GM23338 (cell line): ENCODE data around the gene NGEF. TPM values are rescaled to one million over a fixed set of nuclear protein-coding genes. Genes with fewer than 3 reads are reported as not detected.

ENCODE experiments used
- ATAC-seq: fragments of 200-7000 bp; cut with Tn5 transposase; 3 replicates; pipeline ENCODE4 v1.9.1; 2020
- DNase-seq: peaks from one replicate; pipeline ENCODE4 v3.0.0-alpha.2; 2015; ENCODE audit warnings: low spot score
- H2AFZ ChIP-seq: fragments of 200-600 bp; sonication (generic); 2 replicates; pipeline ENCODE4 v1.8.0; 2016; ENCODE audit warnings: antibody characterized with exemption, mild to moderate bottlenecking, moderate library complexity
- H3F3A ChIP-seq: fragments of 200-600 bp; sonication (generic); replicated peaks from 2 replicates; pipeline ENCODE4 v1.8.0; 2017; ENCODE audit warnings: antibody characterized with exemption, mixed run types, low read depth
- H3K27ac ChIP-seq: fragments of 200-600 bp; sonication (generic); 2 replicates; pipeline ENCODE4 v1.6.1; 2016; ENCODE audit warnings: low read depth
- H3K27me3 ChIP-seq: fragments of 200-600 bp; sonication (generic); 2 replicates; pipeline ENCODE4 v1.8.0; 2016; ENCODE audit warnings: mild to moderate bottlenecking, mixed run types, moderate library complexity; ENCODE audit not compliant: insufficient read depth
- H3K36me3 ChIP-seq: fragments of 200-600 bp; sonication (generic); 2 replicates; pipeline ENCODE4 v1.8.0; 2016; ENCODE audit warnings: mild to moderate bottlenecking; ENCODE audit not compliant: insufficient read depth
- H3K4me1 ChIP-seq: fragments of 200-600 bp; sonication (generic); 2 replicates; pipeline ENCODE4 v1.8.0; 2016; ENCODE audit warnings: mild to moderate bottlenecking, moderate library complexity; ENCODE audit not compliant: insufficient read depth
- H3K4me2 ChIP-seq: fragments of 200-600 bp; sonication (generic); 2 replicates; pipeline ENCODE4 v1.7.1; 2017; ENCODE audit warnings: mixed run types
- H3K4me3 ChIP-seq: fragments of 200-600 bp; sonication (generic); 2 replicates; pipeline ENCODE4 v1.6.1; 2016; ENCODE audit warnings: mixed run types
- H3K79me2 ChIP-seq: fragments of 200-600 bp; sonication (generic); replicated peaks from 2 replicates; pipeline ENCODE4 v1.8.0; 2017; ENCODE audit warnings: mild to moderate bottlenecking; ENCODE audit not compliant: insufficient read depth
- H3K9me2 ChIP-seq: fragments of 200-600 bp; sonication (generic); 2 replicates; pipeline ENCODE4 v1.8.0; 2017; ENCODE audit not compliant: insufficient read depth
- H4K20me1 ChIP-seq: fragments of 200-600 bp; sonication (generic); replicated peaks from 2 replicates; pipeline ENCODE4 v1.8.0; 2017; ENCODE audit warnings: mild to moderate bottlenecking; ENCODE audit not compliant: insufficient read depth
- H3K27ac Mint-ChIP-seq: 2 replicates; pipeline ENCODE4 v1.8.0; 2020; ENCODE audit warnings: inconsistent platforms, mild to moderate bottlenecking, moderate library complexity, mixed read lengths
- H3K27me3 Mint-ChIP-seq: 3 replicates; pipeline ENCODE4 v1.8.0; 2022; ENCODE audit warnings: low read depth, mild to moderate bottlenecking, moderate library complexity, mixed read lengths, inconsistent platforms; ENCODE audit not compliant: insufficient read depth, poor library complexity
- H3K36me3 Mint-ChIP-seq: 3 replicates; pipeline ENCODE4 v1.8.0; 2021; ENCODE audit warnings: low read depth, mild to moderate bottlenecking, inconsistent platforms, moderate library complexity, mixed read lengths
- H3K4me1 Mint-ChIP-seq: 3 replicates; pipeline ENCODE4 v1.8.0; 2020; ENCODE audit warnings: mild to moderate bottlenecking, inconsistent platforms, mixed read lengths
- H3K4me3 Mint-ChIP-seq: 3 replicates; pipeline ENCODE4 v1.8.0; 2021; ENCODE audit warnings: moderate library complexity, mild to moderate bottlenecking, inconsistent platforms, mixed read lengths
- H3K9me3 Mint-ChIP-seq: 3 replicates; pipeline ENCODE4 v1.8.0; 2020; ENCODE audit warnings: moderate library complexity, mild to moderate bottlenecking, inconsistent platforms, mixed read lengths
- CREB1 ChIP-seq: fragments of 250-450 bp; sonication (Bioruptor Pico); IDR thresholded peaks from 2 replicates; pipeline ENCODE4 v1.5.0; 2020; ENCODE audit warnings: low read depth, mild to moderate bottlenecking, moderate library complexity
- CTCF ChIP-seq, 2 experiments: fragments of 200-600 bp in 1 of 2; sonication (generic) in 1 of 2; conservative IDR thresholded peaks; 2 replicates each; pipeline versions ENCODE4 v1.5.1 to v1.6.1; 2016 to 2017; ENCODE audit warnings: antibody characterized with exemption in 2 of 2, low read depth in 2 of 2, mild to moderate bottlenecking in 2 of 2, moderate library complexity in 1 of 2
- EZH2phosphoT487 ChIP-seq: fragments of 200-600 bp; sonication (generic); IDR thresholded peaks from one replicate; pipeline ENCODE4 v1.8.1; 2018; ENCODE audit warnings: antibody characterized with exemption; ENCODE audit not compliant: unreplicated experiment
- JUNB ChIP-seq: IDR thresholded peaks from one replicate; pipeline ENCODE4 v1.6.1; 2016; ENCODE audit warnings: antibody characterized with exemption; ENCODE audit not compliant: unreplicated experiment
- NANOG ChIP-seq: IDR thresholded peaks from 2 replicates; pipeline ENCODE4 v1.6.1; 2016; ENCODE audit warnings: antibody characterized with exemption, borderline replicate concordance
- POLR2AphosphoS5 ChIP-seq: IDR thresholded peaks from 2 replicates; pipeline ENCODE4 v1.6.1; 2016; ENCODE audit warnings: antibody characterized with exemption, low read depth
- STAT1 ChIP-seq: IDR thresholded peaks from one replicate; pipeline ENCODE4 v1.6.1; 2016; ENCODE audit warnings: antibody characterized with exemption; ENCODE audit not compliant: unreplicated experiment
- ZNF114 ChIP-seq: fragments of 250-450 bp; sonication (Bioruptor Pico); IDR thresholded peaks from 2 replicates; pipeline ENCODE4 v1.5.0; 2020; ENCODE audit warnings: mild to moderate bottlenecking, moderate library complexity
- ZNF331 ChIP-seq: fragments of 250-450 bp; sonication (Bioruptor Pico); IDR thresholded peaks from 2 replicates; pipeline ENCODE4 v1.5.0; 2020; ENCODE audit warnings: low read depth, mild to moderate bottlenecking, moderate library complexity
- polyA plus RNA-seq: library from polyadenylated mRNA; unstranded; fragments of >200 nt; fragmentation: Nextera tagmentation; extraction: Ambion mirVana; gene quantifications from 2 replicates; pipeline ENCODE4 v1.2.1, GENCODE V29; 2016
- total RNA-seq: library from RNA; depleted of rRNA; stranded (reverse); fragments of >200 nt; shearing (Covaris generic); gene quantifications from 2 replicates; pipeline ENCODE4 v1.2.3, GENCODE V29; 2014
- TF ChIP-seq, protein P1 (sequence below): fragments of 250-450 bp; sonication (Bioruptor Pico); IDR thresholded peaks from 2 replicates; pipeline ENCODE4 v1.5.0; 2020; ENCODE audit warnings: mild to moderate bottlenecking, moderate library complexity

The NGEF gene
- total and polyA plus RNA-seq, 2 experiments from 2014 or later = 1.8 to 5.4 TPM

DNA sequence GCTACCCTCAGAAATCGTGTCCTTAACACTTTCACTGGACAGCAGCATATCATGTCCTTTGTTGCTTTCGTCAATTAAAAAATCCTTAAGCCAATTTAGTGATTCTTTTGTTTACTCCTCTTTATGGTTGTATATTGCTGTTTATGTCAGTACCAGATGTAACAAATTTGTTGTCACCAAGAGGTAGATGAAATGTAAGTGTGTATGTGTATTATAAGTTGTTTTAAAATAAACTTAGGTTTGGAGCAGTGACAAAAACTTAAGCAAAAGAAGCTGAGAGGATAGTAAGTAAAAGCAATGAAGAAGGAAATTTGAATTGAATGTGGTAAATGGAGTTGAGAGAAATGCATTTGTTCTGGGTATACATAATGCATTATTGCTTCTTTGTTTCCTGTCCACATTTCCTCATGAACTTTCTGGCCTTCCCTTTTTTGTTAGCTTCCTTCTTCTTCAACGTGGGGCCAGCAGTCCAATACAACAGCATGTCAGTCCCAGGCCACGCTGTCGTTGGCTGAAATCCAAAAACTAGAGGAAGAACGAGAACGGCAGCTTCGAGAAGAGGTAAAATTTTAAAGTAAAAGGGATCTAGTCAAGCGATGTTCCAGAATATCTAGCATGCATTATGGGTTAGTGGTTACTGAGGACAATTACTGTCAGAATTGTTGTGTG, 173.5 kb downstream of the NGEF start:
- Histone ChIP-seq H3K9me2 (no peaks in the 10 kb centered on the region), H4K20me1 (peaks cover 10% of the 10 kb centered on the region), H3K36me3 (peaks cover 36% of the 10 kb centered on the region), H2AFZ (no peak overlapping the region), H3K79me2 (peaks cover 4% of the 10 kb centered on the region; the same call in 1 of the 2 replicates), H3K4me3 (no peak overlapping the region), H3K4me2 (no peak overlapping the region), H3K27me3 (no peaks in the 10 kb centered on the region), H3K4me1 (0 out of 2 replicates have a peak, but pooled peaks cover 3% of the 10 kb centered on the region), H3F3A (no peaks in the 10 kb centered on the region), H3K27ac (no peak overlapping the region)
- H3K36me3 Mint-ChIP-seq = peaks cover 41% of the 10 kb centered on the region
- H3K4me3 Mint-ChIP-seq = no peak overlapping the region
- no peaks in the 10 kb centered on the region for H3K9me3 Mint-ChIP-seq
- no peak overlapping the region for H3K27ac Mint-ChIP-seq
- no peak for DNase-seq
- TF ChIP-seq ZNF331 (CRISPR knock-in tag) (no peak), STAT1 (no peak)
- no peaks in the 10 kb centered on the region for H3K27me3 Mint-ChIP-seq
- ATAC-seq = no peak
- H3K4me1 Mint-ChIP-seq = peaks cover 12% of the 10 kb centered on the region; the same call in 2 of the 3 replicates

GRCh38 chr2:232838406-232838874, 174.6 kb downstream of the NGEF start:
- Histone ChIP-seq H3K4me1 (0 out of 2 replicates have a peak, but pooled peaks cover 3% of the 10 kb centered on the region), H2AFZ (no peak overlapping the region), H3K79me2 (peaks cover 4% of the 10 kb centered on the region; the same call in 1 of the 2 replicates), H3K4me3 (no peak overlapping the region), H3K36me3 (peaks cover 38% of the 10 kb centered on the region; the same call in 1 of the 2 replicates), H3K4me2 (0 out of 2 replicates have a peak overlapping the region, but pooled peaks have one; percentile 32), H3K27ac (no peak overlapping the region), H4K20me1 (peaks cover 15% of the 10 kb centered on the region), H3F3A (no peaks in the 10 kb centered on the region), H3K27me3 (no peaks in the 10 kb centered on the region), H3K9me2 (no peaks in the 10 kb centered on the region)
- Mint-ChIP-seq H3K36me3 (peaks cover 38% of the 10 kb centered on the region), H3K27ac (peak overlapping the region; percentile 66), H3K4me3 (no peak overlapping the region), H3K4me1 (peaks cover 12% of the 10 kb centered on the region; the same call in 2 of the 3 replicates), H3K9me3 (no peaks in the 10 kb centered on the region), H3K27me3 (no peaks in the 10 kb centered on the region)
- peak; percentile 10 for DNase-seq
- ATAC-seq = no peak
- TF ChIP-seq JUNB (no peak), EZH2phosphoT487 (no peak), CTCF (conservative IDR thresholded peaks at IDR 0.05; ENCODE audit: low read depth in 2 of 2) (no peak), CREB1 (CRISPR knock-in tag) (no peak), NANOG (no peak), ZNF331 (CRISPR knock-in tag) (no peak), ZNF114 (CRISPR knock-in tag) (no peak), POLR2AphosphoS5 (no peak), STAT1 (no peak)
- TF ChIP-seq, protein P1, sequence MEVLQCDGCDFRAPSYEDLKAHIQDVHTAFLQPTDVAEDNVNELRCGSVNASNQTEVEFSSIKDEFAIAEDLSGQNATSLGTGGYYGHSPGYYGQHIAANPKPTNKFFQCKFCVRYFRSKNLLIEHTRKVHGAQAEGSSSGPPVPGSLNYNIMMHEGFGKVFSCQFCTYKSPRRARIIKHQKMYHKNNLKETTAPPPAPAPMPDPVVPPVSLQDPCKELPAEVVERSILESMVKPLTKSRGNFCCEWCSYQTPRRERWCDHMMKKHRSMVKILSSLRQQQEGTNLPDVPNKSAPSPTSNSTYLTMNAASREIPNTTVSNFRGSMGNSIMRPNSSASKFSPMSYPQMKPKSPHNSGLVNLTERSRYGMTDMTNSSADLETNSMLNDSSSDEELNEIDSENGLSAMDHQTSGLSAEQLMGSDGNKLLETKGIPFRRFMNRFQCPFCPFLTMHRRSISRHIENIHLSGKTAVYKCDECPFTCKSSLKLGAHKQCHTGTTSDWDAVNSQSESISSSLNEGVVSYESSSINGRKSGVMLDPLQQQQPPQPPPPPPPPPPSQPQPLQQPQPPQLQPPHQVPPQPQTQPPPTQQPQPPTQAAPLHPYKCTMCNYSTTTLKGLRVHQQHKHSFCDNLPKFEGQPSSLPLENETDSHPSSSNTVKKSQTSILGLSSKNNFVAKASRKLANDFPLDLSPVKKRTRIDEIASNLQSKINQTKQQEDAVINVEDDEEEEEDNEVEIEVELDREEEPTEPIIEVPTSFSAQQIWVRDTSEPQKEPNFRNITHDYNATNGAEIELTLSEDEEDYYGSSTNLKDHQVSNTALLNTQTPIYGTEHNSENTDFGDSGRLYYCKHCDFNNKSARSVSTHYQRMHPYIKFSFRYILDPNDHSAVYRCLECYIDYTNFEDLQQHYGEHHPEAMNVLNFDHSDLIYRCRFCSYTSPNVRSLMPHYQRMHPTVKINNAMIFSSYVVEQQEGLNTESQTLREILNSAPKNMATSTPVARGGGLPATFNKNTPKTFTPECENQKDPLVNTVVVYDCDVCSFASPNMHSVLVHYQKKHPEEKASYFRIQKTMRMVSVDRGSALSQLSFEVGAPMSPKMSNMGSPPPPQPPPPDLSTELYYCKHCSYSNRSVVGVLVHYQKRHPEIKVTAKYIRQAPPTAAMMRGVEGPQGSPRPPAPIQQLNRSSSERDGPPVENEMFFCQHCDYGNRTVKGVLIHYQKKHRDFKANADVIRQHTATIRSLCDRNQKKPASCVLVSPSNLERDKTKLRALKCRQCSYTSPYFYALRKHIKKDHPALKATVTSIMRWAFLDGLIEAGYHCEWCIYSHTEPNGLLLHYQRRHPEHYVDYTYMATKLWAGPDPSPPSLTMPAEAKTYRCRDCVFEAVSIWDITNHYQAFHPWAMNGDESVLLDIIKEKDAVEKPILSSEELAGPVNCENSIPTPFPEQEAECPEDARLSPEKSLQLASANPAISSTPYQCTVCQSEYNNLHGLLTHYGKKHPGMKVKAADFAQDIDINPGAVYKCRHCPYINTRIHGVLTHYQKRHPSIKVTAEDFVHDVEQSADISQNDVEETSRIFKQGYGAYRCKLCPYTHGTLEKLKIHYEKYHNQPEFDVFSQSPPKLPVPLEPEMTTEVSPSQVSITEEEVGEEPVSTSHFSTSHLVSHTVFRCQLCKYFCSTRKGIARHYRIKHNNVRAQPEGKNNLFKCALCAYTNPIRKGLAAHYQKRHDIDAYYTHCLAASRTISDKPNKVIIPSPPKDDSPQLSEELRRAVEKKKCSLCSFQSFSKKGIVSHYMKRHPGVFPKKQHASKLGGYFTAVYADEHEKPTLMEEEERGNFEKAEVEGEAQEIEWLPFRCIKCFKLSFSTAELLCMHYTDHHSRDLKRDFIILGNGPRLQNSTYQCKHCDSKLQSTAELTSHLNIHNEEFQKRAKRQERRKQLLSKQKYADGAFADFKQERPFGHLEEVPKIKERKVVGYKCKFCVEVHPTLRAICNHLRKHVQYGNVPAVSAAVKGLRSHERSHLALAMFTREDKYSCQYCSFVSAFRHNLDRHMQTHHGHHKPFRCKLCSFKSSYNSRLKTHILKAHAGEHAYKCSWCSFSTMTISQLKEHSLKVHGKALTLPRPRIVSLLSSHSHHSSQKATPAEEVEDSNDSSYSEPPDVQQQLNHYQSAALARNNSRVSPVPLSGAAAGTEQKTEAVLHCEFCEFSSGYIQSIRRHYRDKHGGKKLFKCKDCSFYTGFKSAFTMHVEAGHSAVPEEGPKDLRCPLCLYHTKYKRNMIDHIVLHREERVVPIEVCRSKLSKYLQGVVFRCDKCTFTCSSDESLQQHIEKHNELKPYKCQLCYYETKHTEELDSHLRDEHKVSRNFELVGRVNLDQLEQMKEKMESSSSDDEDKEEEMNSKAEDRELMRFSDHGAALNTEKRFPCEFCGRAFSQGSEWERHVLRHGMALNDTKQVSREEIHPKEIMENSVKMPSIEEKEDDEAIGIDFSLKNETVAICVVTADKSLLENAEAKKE (CRISPR knock-in tag) = no peak
